K562 (cell line): ENCODE results near the gene GADD45G. TPM values are rescaled to one million over a fixed set of nuclear protein-coding genes. Genes with fewer than 3 reads are reported as not detected.

Experiments used
- ATAC-seq: fragments of 200-7000 bp; cut with Tn5 transposase; 3 replicates; pipeline ENCODE4 v1.9.1; 2020; ENCODE audit warnings: moderate library complexity
- BruUV-seq: library from RNA; stranded (reverse); fragments of 400-500 nt; replicated peaks from 2 replicates; lab custom pipeline; 2021; lab: Mats Ljungman, UMichigan
- CTCF ChIA-PET: fragments of 300-600 bp; formaldehyde crosslinking; extraction: SDS; loops from one replicate; lab custom pipeline; 2021; ENCODE audit warnings: low intra/inter-chr PET ratio; lab: Yijun Ruan, JAX
- POLR2A ChIA-PET: fragments of 300-600, 350-650 bp; sonication (Branson Sonifier 250); formaldehyde crosslinking; extraction: SDS; loops from one replicate; lab custom pipeline; 2021; ENCODE audit warnings: antibody characterized with exemption, inconsistent platforms; lab: Yijun Ruan, JAX
- DNase-seq, 4 experiments: peaks; one replicate each; pipeline versions ENCODE4 v3.0.0 to v3.0.0-alpha.2; 2011 to 2018; ENCODE audit warnings: low spot score in 3 of 4, mixed read lengths in 3 of 4; ENCODE audit errors: extremely low read depth in 1 of 4
- FAIRE-seq: peaks from 2 replicates; lab custom pipeline; 2011; peaks lifted over from hg19 to GRCh38; lab: Jason Lieb, UNC
- H2AFZ ChIP-seq: 2 replicates; pipeline ENCODE4 v1.6.0; 2011; ENCODE audit warnings: low read depth, low read length, control low read depth, inconsistent platforms
- H3K27ac ChIP-seq: fragments of 200-600 bp; 3 replicates; pipeline ENCODE4 v1.8.0; 2011; ENCODE audit warnings: low read depth, mild to moderate bottlenecking, control low read depth, inconsistent platforms, low read length, moderate library complexity, mixed read lengths; ENCODE audit errors: extremely low read depth
- H3K27me3 ChIP-seq, 2 experiments: fragments of 300-600 bp in 1 of 2; 2 replicates in 1 of 2; 3 replicates in 1 of 2; pipeline versions ENCODE4 v1.6.0 to v1.8.0; 2011; ENCODE audit warnings: inconsistent platforms in 2 of 2, low read length in 2 of 2, mild to moderate bottlenecking in 1 of 2, mixed read lengths in 1 of 2, moderate library complexity in 1 of 2; ENCODE audit not compliant: control insufficient read depth in 2 of 2, insufficient read depth in 2 of 2
- H3K36me3 ChIP-seq: fragments of 300-600 bp; 3 replicates; pipeline ENCODE4 v1.8.0; 2011; ENCODE audit warnings: mild to moderate bottlenecking, low read length, inconsistent platforms; ENCODE audit not compliant: control insufficient read depth, insufficient read depth
- H3K4me1 ChIP-seq, 2 experiments: fragments of 200-600 bp in 1 of 2; replicated peaks in 1 of 2; 2 replicates in 1 of 2; 3 replicates in 1 of 2; pipeline versions ENCODE4 v1.5.1 to v1.8.0; 2011; ENCODE audit warnings: inconsistent platforms in 2 of 2, low read length in 2 of 2, mild to moderate bottlenecking in 1 of 2, mixed read lengths in 1 of 2, moderate library complexity in 1 of 2; ENCODE audit not compliant: control insufficient read depth in 2 of 2, insufficient read depth in 2 of 2
- H3K4me2 ChIP-seq: 2 replicates; pipeline ENCODE4 v1.6.1; 2011; ENCODE audit warnings: low read length, control low read depth, inconsistent platforms, mixed read lengths; ENCODE audit not compliant: insufficient read depth
- H3K4me3 ChIP-seq: fragments of 200-600 bp; sonication (generic), shearing (Covaris generic); 2 replicates; pipeline ENCODE4 v1.5.1; 2016; ENCODE audit warnings: control low read depth, inconsistent platforms
- H3K79me2 ChIP-seq: fragments of 200-600 bp; 3 replicates; pipeline ENCODE4 v1.8.0; 2011; ENCODE audit warnings: low read length, inconsistent platforms; ENCODE audit not compliant: control insufficient read depth, insufficient read depth
- H3K9ac ChIP-seq, 2 experiments: 2 replicates each; pipeline versions ENCODE4 v1.6.0 to v1.6.1; 2011; ENCODE audit warnings: low read depth in 2 of 2, low read length in 2 of 2, control low read depth in 1 of 2, inconsistent platforms in 1 of 2, mild to moderate bottlenecking in 1 of 2, mixed read lengths in 1 of 2; ENCODE audit not compliant: insufficient read depth in 1 of 2
- H3K9me1 ChIP-seq: one replicate; pipeline ENCODE4 v1.6.0; 2011; ENCODE audit warnings: inconsistent platforms, mild to moderate bottlenecking, low read length, moderate library complexity; ENCODE audit not compliant: control insufficient read depth, insufficient read depth
- H3K9me3 ChIP-seq: replicated peaks from 2 replicates; pipeline ENCODE4 v1.5.1; 2011; ENCODE audit warnings: low read depth, low read length, inconsistent platforms; ENCODE audit not compliant: control insufficient read depth, insufficient read depth
- H4K20me1 ChIP-seq: replicated peaks from 2 replicates; pipeline ENCODE4 v1.6.1; 2011; ENCODE audit warnings: low read length, inconsistent platforms, mixed read lengths; ENCODE audit not compliant: control insufficient read depth, insufficient read depth
- BCOR ChIP-seq: fragments of 450-650 bp; IDR thresholded peaks from 2 replicates; pipeline ENCODE4 v1.6.1; 2016
- E2F5 ChIP-seq: sonication (generic); formaldehyde crosslinking; IDR thresholded peaks from 2 replicates; pipeline ENCODE4 v1.8.0; 2022; ENCODE audit warnings: mild to moderate bottlenecking, missing genetic modification reagents
- KLF6 ChIP-seq: fragments of 250-450 bp; sonication (Bioruptor Pico); IDR thresholded peaks from 2 replicates; pipeline ENCODE4 v1.4.0; 2020; ENCODE audit warnings: mild to moderate bottlenecking, moderate library complexity, borderline replicate concordance
- PTBP1 ChIP-seq: fragments of 200-400 bp; formaldehyde crosslinking; IDR thresholded peaks from 2 replicates; pipeline ENCODE4 v1.6.1; 2017; ENCODE audit warnings: low read depth, low read length
- PYGO2 ChIP-seq: fragments of 450-650 bp; IDR thresholded peaks from 2 replicates; pipeline ENCODE4 v1.6.1; 2016; ENCODE audit warnings: mild to moderate bottlenecking, missing genetic modification characterization, moderate library complexity, missing compliant biosample characterization
- RAD51 ChIP-seq: fragments of 450-650 bp; IDR thresholded peaks from 2 replicates; pipeline ENCODE4 v1.7.1; 2016; ENCODE audit warnings: low read depth, mild to moderate bottlenecking, borderline replicate concordance
- SP1 ChIP-seq: sonication (generic); formaldehyde crosslinking; IDR thresholded peaks from 2 replicates; pipeline ENCODE4 v1.8.1; 2022; ENCODE audit warnings: mild to moderate bottlenecking, missing genetic modification reagents
- TGIF2 ChIP-seq: sonication (generic); formaldehyde crosslinking; IDR thresholded peaks from 2 replicates; pipeline ENCODE4 v1.8.1; 2022; ENCODE audit warnings: mild to moderate bottlenecking, missing genetic modification reagents, moderate library complexity
- XRCC4 ChIP-seq: IDR thresholded peaks from one replicate; pipeline ENCODE4 v1.6.1; 2011; ENCODE audit not compliant: insufficient read depth, insufficient read length; ENCODE audit errors: extremely low read depth
- YY1 ChIP-seq, 3 experiments: IDR thresholded peaks; 2 replicates each; pipeline ENCODE4 v1.6.1; 2011; ENCODE audit warnings: low read length in 2 of 3, mild to moderate bottlenecking in 2 of 3, moderate library complexity in 2 of 3, borderline replicate concordance in 1 of 3, control low read depth in 1 of 3, low read depth in 1 of 3; ENCODE audit not compliant: insufficient read depth in 3 of 3, insufficient replicate concordance in 2 of 3, control insufficient read depth in 1 of 3, insufficient read length in 1 of 3; ENCODE audit errors: extremely low read depth in 1 of 3
- ZBTB12 ChIP-seq: fragments of 250-450 bp; sonication (Bioruptor Pico); IDR thresholded peaks from 2 replicates; pipeline ENCODE4 v1.4.0; 2020
- WGBS: fragments of 100-300 bp; shearing (Covaris generic); methylation state at CpG from one replicate; pipeline ENCODE4 v1.1.6; 2016; ENCODE audit warnings: low coverage, mixed read lengths; ENCODE audit not compliant: insufficient coverage; ENCODE audit errors: missing lambda C conversion rate; 5-methylcytosine and 5-hydroxymethylcytosine counted together
- in situ Hi-C: fragments of 300-500 bp; cut with MboI; formaldehyde crosslinking; loops from 4 replicates; pipeline ENCODE4 v1.15.0; 2018; ENCODE audit warnings: inconsistent platforms, mixed read lengths
- intact Hi-C: fragments of 100-400 bp; cut with micrococcal nuclease; formaldehyde crosslinking; loops from 2 replicates; pipeline ENCODE4 v1.14.2; 2022
- polyA plus RNA-seq, 8 experiments: library from polyadenylated mRNA; depleted of rRNA in 4 of 8; stranded (reverse) in 5 of 8; unstranded in 3 of 8; fragments of >200 nt; fragmentation: Nextera tagmentation in 2 of 8; fragmentation: Illumina TruSeq in 1 of 8; extraction: Ambion mirVana in 2 of 8; extraction: Trizol in 1 of 8; gene quantifications; 2 replicates each; pipeline versions ENCODE4 v1.2.1 to v1.2.3, GENCODE V29; 2011 to 2014; ENCODE audit warnings: inconsistent platforms in 1 of 8, missing spikeins in 1 of 8
- total RNA-seq, 7 experiments: library from RNA; depleted of rRNA in 6 of 7; stranded (reverse); fragments of >200 nt in 6 of 7; fragmentation: Illumina TruSeq in 2 of 7; extraction: Trizol in 2 of 7; gene quantifications; 2 replicates each; pipeline versions ENCODE4 v1.2.1 to v1.2.3, GENCODE V29; 2011 to 2021; ENCODE audit warnings: low replicate concordance in 1 of 7

GADD45G gene
- total and polyA plus RNA-seq, 9 of the 15 experiments (the other 6 are each of a cell fraction or from before 2014, with no cell fraction given), result 0.20 to 0.34 TPM; not detected in 7

- intact Hi-C loops, result no loop called here
- DNase-seq (no peak), FAIRE-seq (no peak), ATAC-seq (no peak)
- Histone ChIP-seq H2AFZ (no peak overlapping the region), H3K4me2 (no peak overlapping the region), H3K27ac (no peak overlapping the region), H4K20me1 (peaks cover 4% of the 10 kb centered on the region; the same call in 1 of the 2 replicates), H3K4me1 (no peaks in the 10 kb centered on the region), H3K4me3 (no peak overlapping the region), H3K9ac (no peak overlapping the region), H3K79me2 (no peaks in the 10 kb centered on the region), H3K9me3 (no peaks in the 10 kb centered on the region), H3K9me1 (no peaks in the 10 kb centered on the region), H3K27me3 (peaks cover 0 to 37% of the 10 kb centered on the region in 2 experiments; a peak in 2 of 5 replicates)
- ChIA-PET POLR2A (no interaction called here), CTCF (no interaction called here)
- BruUV-seq, result no TSS peak
- in situ Hi-C loops, result no loop called here
- 0% methylated on average over 2 of the region's 3 CpGs for WGBS
- TF ChIP-seq XRCC4, result no peak
- no peak for TF ChIP-seq PYGO2
- TF ChIP-seq SP1 (CRISPR knock-in tag), result no peak
- no peak for TF ChIP-seq KLF6 (CRISPR knock-in tag)
- no peak for TF ChIP-seq TGIF2 (CRISPR knock-in tag)
- no peak for TF ChIP-seq ZBTB12 (CRISPR knock-in tag)
- TF ChIP-seq E2F5 (CRISPR knock-in tag), result no peak
- no peak for TF ChIP-seq YY1 (IDR thresholded peaks at IDR 0.05; ENCODE audit: borderline replicate concordance in 1 of 3, control insufficient read depth in 1 of 3, extremely low read depth in 1 of 3, insufficient read depth in 3 of 3, insufficient read length in 1 of 3, insufficient replicate concordance in 2 of 3, low read depth in 1 of 3, low read length in 2 of 3)
- no peak for TF ChIP-seq BCOR
- no peak for TF ChIP-seq RAD51
- TF ChIP-seq PTBP1, result no peak
- TF ChIP-seq, all 486 proteins: peak for 0
- no peaks in the 10 kb centered on the region for H3K36me3 ChIP-seq
Observed at GRCh38 chr9:89619424-89620138, 14.8 kb downstream of the GADD45G start.
